HepG2 (cell line): ENCODE results near the gene RCC2.

Source experiments
- ETV6 ChIP-seq: sonication (generic); formaldehyde crosslinking; conservative IDR thresholded peaks from 2 replicates; pipeline ENCODE4 v1.4.0; 2020; ENCODE audit warnings: missing genetic modification reagents
- FOXK2 ChIP-seq: fragments of 450-650 bp; IDR thresholded peaks from 2 replicates; pipeline ENCODE4 v1.6.1; 2016
- MYC ChIP-seq: sonication (generic); formaldehyde crosslinking; IDR thresholded peaks from 2 replicates; pipeline ENCODE4 v1.9.0; 2021; ENCODE audit warnings: missing genetic modification reagents, borderline replicate concordance
- RFX5 ChIP-seq: IDR thresholded peaks from 2 replicates; pipeline ENCODE4 v1.6.1; 2011; ENCODE audit warnings: low read depth, low read length, improper control_type of control experiment
- ZFP90 ChIP-seq: sonication (generic); formaldehyde crosslinking; IDR thresholded peaks from 2 replicates; pipeline ENCODE4 v1.8.0; 2022; ENCODE audit warnings: missing genetic modification reagents, mild to moderate bottlenecking, inconsistent platforms, borderline replicate concordance
- ZNF572 ChIP-seq: sonication (generic); formaldehyde crosslinking; IDR thresholded peaks from 2 replicates; pipeline ENCODE4 v1.5.1; 2020; ENCODE audit warnings: mild to moderate bottlenecking, missing genetic modification reagents
- ZNF577 ChIP-seq: sonication (generic); formaldehyde crosslinking; IDR thresholded peaks from 2 replicates; pipeline ENCODE4 v1.4.0; 2020; ENCODE audit warnings: mild to moderate bottlenecking, low read depth, missing genetic modification reagents, borderline replicate concordance
- ZNF724P ChIP-seq: sonication (generic); formaldehyde crosslinking; IDR thresholded peaks from 2 replicates; pipeline ENCODE4 v1.8.0; 2022; ENCODE audit warnings: missing genetic modification reagents, borderline replicate concordance
- TF ChIP-seq, protein P1 (sequence below): sonication (generic); formaldehyde crosslinking; IDR thresholded peaks from 2 replicates; pipeline ENCODE4 v1.5.0; 2020; ENCODE audit warnings: mild to moderate bottlenecking, missing genetic modification reagents, moderate library complexity
- TF ChIP-seq, protein P2 (sequence below): IDR thresholded peaks from 2 replicates; pipeline ENCODE4 v1.6.1; 2012; ENCODE audit warnings: inconsistent platforms

DNA sequence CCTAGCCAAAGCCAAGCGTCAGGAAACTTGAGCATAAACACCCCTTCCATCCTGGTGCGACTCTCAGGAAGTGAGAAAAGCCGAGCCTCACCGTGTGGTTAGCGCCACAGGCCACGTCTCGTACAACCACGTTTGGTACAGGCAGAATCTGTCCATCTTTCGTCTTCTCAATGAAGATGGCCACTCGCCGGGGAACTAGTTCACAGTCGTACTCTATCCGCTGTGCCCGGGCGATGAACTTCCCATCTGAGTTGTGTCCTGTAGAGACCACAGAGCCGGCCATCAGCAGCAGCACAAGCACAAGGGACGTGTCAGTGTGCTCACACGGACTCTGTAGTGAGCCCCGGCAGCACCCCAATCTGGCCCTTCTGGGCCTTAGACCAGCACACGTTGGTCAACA is 23.1 kb downstream of the RCC2 start:
- TF ChIP-seq FOXK2 (no peak), ZNF572 (no peak), ZNF577 (CRISPR knock-in tag) (no peak), ETV6 (CRISPR knock-in tag) (no peak), MYC (no peak), RFX5 (no peak), ZFP90 (CRISPR knock-in tag) (no peak), ZNF724P (no peak)
- TF ChIP-seq, protein P1, sequence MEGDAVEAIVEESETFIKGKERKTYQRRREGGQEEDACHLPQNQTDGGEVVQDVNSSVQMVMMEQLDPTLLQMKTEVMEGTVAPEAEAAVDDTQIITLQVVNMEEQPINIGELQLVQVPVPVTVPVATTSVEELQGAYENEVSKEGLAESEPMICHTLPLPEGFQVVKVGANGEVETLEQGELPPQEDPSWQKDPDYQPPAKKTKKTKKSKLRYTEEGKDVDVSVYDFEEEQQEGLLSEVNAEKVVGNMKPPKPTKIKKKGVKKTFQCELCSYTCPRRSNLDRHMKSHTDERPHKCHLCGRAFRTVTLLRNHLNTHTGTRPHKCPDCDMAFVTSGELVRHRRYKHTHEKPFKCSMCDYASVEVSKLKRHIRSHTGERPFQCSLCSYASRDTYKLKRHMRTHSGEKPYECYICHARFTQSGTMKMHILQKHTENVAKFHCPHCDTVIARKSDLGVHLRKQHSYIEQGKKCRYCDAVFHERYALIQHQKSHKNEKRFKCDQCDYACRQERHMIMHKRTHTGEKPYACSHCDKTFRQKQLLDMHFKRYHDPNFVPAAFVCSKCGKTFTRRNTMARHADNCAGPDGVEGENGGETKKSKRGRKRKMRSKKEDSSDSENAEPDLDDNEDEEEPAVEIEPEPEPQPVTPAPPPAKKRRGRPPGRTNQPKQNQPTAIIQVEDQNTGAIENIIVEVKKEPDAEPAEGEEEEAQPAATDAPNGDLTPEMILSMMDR (CRISPR knock-in tag), result no peak
- TF ChIP-seq, protein P2, sequence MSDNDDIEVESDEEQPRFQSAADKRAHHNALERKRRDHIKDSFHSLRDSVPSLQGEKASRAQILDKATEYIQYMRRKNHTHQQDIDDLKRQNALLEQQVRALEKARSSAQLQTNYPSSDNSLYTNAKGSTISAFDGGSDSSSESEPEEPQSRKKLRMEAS, result no peak
